GM21737 (cell line): Measurements from ENCODE around the gene GNB3.
A peak's percentile ranks its signal among the peaks of the same experiment; 100 is the strongest.

Source experiments
- ATAC-seq: cut with Tn5 transposase; IDR thresholded peaks from one replicate; pipeline ENCODE4 v1.9.1; 2021; ENCODE audit warnings: mild to moderate bottlenecking, moderate library complexity; ENCODE audit not compliant: unreplicated experiment

GNB3 gene

DNA sequence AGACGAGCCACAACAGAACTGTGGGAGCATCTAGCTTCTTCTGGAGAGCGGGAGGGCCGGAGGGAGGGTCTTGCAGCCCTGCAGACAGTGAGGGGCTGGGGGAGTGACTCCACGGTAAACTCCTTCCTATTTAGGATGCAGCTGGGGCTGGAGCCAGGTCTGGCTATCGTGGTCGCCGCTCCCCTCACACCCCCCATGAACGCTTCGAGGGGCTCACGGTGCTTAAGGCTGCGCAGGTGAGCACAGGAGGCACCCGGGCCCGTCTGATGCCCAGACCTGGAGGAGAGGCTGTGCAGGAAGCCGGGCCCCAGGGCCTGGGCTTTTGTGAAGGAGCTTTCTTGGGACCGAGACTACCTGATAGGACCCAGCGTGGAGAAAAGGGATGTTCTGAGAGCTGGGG lies 3.9 kb upstream of the GNB3 start:
- no peak for ATAC-seq

DNA sequence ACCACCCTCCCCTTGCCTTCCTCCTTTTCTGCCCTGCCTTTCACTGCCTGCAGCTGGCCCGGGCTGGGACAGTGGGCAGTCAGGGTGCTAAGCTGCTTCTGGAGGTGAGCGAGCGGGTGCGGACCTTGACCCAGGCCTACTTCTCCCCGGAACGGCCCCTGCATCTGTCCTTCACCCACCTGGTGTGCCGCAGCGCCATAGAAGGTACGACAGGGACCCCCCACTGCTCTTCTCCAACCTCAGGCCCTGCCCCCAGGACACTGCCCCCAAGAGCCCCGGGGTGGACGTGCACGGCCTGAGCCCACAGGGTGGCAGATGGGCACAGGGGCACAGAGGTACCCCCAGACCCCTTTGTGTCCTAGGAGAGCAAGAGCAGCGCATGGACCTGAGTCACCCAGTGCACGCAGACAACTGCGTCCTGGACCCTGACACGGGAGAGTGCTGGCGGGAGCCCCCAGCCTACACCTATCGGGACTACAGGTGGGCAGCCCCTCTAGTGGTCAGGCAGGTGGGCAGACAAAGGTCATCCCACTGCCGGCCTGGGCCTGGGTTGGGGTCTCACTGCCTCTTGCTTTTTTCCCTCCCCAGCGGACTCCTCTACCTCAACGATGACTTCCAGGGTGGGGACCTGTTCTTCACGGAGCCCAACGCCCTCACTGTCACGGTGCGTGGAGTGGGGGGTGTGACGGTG lies 3.2 kb upstream of the GNB3 start:
- no peak for ATAC-seq

DNA sequence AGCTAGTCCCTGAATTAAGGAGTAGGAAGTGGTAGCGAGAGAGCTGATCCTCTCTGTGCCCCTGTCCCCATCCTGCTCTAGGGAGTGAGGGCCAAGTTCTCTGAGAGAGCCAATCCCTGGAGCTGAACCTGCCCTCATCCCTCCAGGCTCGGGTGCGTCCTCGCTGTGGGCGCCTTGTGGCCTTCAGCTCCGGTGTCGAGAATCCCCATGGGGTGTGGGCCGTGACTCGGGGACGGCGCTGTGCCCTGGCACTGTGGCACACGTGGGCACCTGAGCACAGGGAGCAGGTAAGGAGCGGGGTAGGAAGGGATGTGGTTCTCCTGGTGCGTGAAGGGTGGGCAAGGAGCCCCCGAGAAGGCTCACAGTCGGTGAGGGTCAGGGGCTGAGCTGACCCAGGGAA lies 1.9 kb upstream of the GNB3 start:
- ATAC-seq = no peak

DNA sequence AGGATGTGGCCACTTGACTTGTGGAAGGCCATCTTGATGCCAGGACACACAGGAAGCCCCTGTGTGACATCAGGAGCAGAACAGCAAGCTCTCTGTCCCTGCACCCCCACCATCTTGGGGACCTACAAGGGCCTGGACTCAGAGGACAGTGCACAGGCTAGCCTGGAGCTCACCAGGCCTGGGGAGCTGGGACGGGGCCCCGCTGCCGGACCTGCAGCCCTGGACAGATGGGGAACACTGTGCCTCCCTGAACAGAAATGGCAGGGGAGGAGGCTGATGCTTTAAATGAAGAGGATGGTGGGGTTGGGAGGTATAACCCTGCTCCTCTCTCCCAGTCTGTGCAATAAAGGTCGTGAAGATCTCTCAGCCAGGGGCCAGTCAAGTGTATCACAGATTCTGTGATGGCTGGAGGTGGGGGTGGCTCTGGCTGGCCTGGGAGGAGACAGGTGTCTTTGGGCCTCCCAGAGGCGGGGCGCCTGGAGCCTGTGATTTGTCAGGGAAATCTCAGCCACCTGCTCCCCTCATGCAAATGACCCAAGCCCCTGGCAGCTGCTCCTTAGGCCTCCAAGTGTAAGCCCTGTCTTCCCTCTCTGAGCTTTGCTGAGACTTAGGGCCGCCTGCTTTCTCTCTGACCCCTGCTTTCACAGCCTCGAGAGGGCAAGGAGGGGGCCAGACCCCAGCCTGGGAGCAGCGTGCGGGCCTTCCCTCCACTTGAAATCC lies 1.1 kb upstream of the GNB3 start:
- peak; percentile 62 for ATAC-seq

DNA sequence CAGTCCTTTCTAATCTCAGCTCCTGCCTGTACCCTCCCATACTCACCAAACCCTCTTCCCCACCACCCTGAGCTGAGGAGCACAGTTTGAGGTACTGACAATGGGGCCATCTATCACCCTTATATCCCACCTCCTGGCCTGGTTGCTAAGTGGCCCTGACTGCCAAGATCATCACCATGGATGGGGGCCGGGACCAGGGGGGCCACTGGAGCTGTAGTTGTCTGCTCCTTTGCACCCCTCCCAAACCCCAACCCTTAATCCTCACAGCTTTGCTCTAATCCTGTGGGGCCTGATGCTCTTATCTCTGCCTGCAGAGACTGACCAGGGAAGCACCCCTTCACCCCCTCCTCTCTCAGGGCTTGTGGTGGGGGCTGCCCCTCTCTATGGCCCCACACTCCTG lies 395 bp upstream of the GNB3 start:
- ATAC-seq = no peak

DNA sequence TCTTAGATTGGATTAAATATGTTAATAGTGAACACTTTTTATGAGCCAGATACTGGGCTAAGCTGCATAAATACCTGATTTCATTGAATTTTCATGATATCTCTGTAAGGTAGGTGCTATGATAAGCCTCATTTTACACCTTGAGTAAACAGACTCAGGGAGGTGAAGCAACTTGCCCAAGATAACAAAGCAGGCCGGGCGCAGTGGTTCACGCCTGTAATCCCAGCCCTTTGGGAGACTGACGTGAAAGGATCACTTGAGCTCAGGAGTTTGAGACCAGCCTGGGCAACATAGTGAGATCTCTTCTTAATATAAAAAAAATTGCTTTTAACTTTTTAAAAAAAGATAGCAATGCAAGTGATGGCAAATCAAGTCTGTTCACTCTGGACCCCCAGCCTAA lies 1.4 kb downstream of the GNB3 start:
- no peak for ATAC-seq

DNA sequence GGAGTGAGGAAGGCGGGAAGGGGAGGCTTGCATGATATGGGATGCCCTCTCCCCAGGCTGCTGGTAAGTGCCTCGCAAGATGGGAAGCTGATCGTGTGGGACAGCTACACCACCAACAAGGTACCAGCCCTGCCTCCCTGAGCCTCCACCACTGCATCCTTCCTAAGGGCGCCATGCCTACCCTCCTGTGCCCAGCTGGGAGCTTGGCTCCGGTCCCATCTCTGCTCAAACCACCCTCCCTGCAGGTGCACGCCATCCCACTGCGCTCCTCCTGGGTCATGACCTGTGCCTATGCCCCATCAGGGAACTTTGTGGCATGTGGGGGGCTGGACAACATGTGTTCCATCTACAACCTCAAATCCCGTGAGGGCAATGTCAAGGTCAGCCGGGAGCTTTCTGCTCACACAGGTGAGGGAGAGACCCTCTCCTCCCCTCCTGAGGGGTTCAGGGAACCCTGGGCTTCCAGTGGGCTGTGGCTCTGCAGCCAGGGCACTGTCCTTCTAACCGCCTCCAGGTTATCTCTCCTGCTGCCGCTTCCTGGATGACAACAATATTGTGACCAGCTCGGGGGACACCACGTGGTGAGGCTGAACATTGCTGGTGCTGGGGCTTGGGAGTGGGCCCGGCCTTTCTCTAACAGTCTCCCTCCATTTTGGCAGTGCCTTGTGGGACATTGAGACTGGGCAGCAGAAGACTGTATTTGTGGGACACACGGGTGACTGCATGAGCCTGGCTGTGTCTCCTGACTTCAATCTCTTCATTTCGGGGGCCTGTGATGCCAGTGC lies 2.6 kb downstream of the GNB3 start:
- no peak for ATAC-seq

DNA sequence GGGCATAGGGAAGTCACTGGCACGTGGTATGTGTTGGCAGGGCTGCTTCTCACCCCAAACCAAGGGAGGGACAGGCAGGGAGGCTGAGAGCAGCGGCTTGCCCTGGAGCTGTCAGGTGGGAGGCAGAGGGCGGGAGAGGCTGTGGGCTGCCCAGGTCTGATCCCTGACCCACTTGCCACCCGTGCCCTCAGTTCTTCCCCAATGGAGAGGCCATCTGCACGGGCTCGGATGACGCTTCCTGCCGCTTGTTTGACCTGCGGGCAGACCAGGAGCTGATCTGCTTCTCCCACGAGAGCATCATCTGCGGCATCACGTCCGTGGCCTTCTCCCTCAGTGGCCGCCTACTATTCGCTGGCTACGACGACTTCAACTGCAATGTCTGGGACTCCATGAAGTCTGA lies 4.7 kb downstream of the GNB3 start:
- no peak for ATAC-seq

DNA sequence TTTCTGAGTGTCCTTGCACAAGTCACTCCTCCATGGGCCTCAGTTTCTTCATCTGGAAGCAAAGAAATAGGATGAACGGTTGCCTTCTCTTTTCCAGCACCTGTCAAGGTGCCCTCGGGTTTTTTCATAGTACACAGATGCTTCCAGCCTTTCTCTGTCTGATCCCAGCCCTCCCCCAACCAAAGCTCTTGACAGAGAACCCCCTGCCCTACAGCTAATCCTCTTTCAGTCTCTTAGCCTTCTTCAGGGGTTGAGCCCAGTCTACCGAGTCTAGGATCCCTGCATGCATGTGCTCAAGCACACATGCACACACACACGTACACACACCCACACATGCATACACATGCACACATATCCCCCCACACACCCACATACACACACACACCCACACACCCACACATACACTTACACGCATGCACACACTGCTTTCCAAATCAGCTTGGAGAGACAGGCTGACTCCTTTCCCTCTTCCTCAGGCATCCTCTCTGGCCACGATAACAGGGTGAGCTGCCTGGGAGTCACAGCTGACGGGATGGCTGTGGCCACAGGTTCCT lies 5.7 kb downstream of the GNB3 start:
- no peak for ATAC-seq

DNA sequence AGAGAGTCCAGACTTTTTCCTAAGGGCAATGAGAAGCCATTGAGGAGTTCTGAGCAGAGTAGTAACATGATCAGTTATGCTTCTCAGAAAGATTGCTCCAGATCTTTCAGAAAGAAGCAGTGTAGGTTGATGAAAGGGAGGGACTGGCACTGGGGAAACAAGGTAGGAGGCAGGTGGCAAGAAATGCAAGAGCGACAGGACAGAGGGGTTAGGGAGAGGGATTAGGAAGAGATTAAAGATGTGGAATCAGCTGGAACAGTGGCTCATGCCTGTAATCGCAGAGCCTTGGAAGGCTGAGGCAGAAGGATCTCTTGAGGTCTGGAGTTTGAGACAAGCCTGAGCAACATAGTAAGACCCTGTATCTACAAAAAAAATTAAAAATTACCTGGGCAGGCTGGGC lies 7.0 kb downstream of the GNB3 start:
- no peak for ATAC-seq

DNA sequence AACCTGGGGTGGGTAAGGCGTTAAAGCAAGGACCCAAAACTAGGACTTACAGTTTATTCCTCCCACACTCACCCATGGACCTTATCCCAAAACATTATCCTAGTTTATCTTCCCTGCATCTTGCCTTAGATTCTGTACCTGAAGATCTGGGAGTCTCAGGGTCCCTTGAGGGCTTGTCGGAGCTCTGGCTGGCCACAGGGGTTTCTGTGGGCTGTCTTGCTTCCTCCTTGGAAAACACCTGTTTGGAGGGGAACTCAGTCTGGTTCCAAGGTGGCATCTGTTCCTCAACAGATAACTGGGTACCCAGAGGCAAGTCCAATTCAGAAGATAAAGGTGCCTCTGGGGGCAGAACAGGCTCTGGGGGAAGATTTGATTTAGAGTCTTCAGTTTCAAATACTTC lies 8.7 kb downstream of the GNB3 start:
- ATAC-seq = no peak

DNA sequence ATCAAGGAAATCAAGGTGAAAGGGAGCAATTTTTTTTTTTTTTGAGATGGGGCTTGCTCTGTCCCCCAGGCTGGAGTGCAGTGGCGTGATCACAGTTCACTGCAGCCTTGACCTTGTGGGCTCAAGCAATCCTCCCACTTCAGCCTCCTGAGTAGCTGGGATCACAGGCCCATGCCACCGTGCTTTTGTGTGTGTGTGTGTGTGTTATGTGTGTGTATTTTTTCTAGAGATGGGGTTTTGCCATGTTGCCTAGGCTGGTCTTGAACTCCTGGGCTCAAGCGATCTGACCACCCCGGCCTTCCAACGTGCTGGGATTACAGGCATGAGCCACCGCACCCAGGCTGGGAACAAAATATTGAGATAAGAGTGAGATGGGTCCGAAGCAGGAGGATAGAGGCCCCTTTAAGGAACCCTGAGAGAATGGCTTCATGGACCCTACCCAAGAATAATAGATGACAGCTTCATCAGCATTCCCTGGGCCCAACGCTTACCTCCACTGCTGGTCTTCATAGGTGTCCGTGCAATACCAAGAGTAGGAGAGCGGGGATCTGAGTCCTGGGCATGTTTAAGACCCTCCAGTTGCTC lies 9.3 kb downstream of the GNB3 start:
- ATAC-seq = no peak

DNA sequence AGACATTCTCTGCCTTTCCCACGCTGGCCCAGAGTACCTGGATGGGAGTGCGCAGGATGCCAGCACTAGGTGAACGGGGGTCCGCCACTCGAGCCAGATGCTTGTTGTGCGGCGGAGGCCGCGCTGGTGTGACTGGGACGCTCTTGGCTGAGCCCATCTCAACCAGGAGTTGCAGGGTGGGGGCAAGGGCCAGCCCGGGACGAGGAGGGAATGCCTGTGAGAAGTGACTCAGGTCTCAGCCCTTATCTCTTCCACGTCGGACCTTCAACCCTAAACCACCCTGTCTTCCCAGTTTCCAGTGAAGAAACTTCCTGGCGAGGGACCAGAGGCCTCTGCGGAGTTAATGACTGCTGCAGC lies 10.0 kb downstream of the GNB3 start:
- no peak for ATAC-seq

DNA sequence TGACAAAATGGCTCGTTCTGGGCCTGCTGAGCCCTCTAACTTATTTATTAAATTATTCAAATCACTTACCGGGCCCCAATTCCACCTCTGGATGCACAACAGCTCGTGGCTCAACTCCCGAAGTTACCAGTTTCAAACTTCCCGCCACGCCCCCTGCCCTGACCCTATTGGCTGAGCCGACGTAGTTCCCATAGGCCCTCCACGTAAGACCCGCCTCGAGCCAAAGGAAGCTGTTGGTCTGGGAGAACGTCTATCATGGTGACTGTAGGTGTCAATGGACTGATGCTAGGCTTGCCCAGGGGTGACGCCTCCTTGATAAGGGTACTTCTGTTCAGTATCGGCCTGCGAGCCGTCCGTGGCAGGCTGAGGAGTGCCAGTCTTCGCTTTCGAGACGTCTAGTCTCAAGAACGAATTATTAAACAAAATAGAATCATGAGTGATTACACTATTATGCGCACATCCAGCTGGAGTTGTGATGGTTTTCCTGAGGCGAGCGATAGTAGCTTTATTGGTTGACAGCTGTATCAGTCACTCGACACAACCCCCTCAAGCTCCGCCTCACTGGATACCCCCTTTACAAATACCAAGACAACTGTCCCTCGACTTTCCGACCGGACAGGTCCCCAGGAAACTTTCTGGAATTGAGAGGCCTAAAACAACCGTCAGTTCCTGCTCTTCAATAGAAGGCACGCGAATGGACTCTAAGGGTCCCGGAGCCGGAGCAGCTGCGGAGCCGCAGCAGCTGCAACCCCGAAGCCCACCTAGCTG lies 10.6 kb downstream of the GNB3 start, which contains the start of gene CDCA3:
TSS of gene CDCA3 (minus strand) at position 134 of the 768 bp plus-strand sequence. CDS start 334 bp downstream, outside the sequence.
- ATAC-seq = peak; percentile 42

DNA sequence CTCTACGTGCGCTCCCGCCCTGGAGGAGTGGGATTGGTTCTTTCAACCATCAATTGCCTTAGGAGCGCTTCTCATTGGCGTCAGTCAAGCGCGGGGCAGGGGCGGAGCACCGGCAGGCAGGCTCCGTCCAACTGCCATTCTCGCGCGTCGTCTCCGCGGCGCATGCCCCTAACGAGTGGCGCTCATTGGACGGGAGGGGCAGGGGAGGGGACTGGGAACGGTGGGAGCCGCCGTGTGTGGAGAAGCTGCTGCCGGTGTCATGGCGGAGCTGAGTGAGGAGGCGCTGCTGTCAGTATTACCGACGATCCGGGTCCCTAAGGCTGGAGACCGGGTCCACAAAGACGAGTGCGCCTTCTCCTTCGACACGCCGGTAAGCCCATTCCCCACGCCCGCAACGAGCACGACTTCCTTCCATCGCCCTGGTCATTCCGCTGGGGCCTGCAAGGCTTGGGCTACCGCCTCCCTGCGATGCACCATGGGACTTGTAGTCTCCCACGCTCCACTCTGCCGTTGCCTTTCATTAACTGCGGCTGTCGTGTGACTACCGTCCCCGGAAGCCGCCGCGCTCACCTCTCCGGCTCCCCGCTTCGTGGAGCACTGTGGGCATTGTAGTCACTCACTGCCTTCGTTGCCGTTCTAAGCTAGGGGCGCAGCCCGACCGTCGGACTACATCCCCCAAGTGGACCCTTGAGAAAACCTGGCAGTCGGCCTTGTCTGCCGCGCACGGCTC lies 11.4 kb downstream of the GNB3 start, which contains the start of gene USP5:
TSS of gene USP5 (plus strand) at position 230 of the 730 bp plus-strand sequence. CDS start at position 260, 30 bp downstream.
- peak; percentile 73 for ATAC-seq

DNA sequence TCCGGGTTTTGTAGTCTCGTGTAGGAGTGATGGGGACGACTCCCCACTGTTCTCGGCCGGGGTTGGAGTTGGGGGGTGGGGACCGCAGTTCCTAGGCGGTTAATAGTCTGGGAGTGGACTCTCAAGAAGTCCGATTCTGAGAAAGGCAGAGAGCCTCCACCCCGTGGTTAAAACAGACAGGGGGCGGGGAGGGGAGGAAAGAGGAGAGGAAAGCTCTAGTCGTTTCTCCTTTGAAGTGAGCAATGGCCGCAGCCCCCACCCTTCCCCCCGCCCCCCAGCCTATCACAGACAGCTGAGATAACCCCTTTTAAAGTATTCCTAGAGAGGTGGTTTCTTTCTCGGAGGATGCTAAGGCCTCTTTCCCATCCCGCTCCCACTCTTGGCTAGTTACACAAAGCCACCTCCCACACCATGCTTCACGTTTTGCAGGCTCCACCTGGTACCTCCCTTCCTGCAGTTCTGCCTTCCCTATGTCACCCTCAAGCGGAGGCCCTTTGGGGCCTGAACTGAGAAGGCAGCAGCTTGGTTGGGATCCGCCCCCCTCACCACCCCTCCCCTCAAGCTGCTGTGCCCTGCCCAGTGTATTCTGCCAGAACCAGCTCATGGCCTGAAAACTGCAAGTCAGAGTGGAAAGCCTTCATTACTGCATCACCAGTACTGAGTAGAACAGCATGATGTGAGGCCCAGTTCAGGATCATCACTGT lies 12.1 kb downstream of the GNB3 start:
- no peak for ATAC-seq

DNA sequence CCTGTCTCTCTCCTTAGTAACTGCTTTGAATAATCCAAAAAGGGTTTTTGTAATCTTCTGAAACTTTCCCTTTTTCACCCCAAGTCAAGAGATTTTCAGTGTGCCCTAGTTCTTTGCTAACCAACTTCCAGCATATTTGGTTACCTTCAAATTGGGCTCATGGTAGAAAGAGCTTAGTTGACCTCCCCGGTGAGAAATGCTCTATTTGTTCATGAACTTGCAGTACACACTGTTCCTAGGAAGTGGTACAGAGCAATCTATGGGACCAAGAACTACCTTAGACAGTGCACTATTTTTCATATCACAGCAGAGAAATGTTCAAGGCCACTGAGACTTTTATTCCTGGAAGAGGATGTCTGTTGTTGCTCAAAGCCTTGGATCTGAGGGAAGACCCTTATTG lies 12.9 kb downstream of the GNB3 start:
- ATAC-seq = no peak

DNA sequence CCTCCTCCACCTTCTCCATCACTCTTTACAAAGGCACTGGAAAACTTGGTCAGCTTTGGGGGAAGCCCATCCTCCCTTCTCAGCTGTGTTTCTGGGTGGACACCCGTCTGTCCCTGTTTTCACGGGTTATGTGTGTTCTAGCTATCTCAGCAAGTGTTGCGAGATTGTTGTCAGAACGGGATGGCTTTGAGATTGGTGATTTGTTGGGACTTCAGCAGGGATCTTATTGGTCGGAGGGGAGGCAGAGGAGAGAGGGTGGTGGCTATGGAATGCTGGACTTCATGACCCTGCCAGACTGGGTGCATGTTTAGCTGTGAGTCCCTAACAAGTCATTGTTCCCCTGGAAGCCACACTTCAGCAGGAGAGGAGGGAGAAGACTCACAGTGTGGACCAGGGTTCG lies 13.3 kb downstream of the GNB3 start:
- no peak for ATAC-seq

DNA sequence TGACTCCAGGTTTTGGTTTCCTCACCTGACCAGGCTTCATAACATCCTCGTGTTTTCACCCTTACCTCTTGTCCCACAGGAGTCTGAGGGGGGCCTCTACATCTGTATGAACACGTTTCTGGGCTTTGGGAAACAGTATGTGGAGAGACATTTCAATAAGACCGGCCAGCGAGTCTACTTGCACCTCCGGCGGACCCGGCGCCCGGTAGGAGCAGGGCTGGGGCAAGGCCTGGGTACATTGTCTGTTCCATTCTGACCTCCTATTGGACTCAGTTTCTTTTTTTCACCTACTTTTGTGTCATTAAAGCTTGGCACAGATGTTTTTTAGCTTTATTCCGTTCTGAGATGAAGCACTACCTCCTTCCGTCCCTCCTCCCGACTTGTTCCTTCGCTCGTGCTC lies 14.6 kb downstream of the GNB3 start:
- no peak for ATAC-seq
